ENCODE data around the gene FGF18. TPM values are rescaled to one million over a fixed set of nuclear protein-coding genes. Genes with fewer than 3 reads are reported as not detected.

The FGF18 gene
- polyA plus RNA-seq, 10 donors: 8.3 to 26.6 (median 18.1) TPM

DNA sequence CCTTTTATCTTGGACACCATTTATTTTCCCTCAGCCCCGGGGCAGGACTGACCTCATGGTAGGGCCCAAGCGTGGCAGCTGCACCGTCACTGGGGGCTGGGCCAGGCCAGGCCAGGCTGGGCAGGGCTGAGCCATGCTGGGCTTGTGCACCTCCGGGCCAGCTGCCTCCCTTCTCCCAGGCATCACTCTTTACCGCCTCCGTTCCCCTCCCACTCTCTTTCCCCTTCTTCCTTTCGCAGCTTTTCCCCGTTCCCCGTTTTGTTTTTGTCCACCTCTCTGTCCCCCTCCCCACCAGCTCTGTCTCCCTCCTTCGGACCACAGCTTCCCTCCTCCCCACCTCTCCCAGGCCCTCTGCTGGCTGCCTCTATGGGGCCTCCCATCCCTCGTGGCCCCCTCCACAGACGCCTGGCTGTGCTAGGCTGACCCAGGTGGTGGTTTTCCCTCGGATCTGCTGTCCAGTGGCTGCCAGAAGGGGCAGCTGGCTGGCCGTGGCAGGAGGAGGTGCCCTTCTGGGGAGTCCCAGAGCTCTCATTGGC is 17.9 kb downstream of the FGF18 start:
- DNase-seq: no peak

DNA sequence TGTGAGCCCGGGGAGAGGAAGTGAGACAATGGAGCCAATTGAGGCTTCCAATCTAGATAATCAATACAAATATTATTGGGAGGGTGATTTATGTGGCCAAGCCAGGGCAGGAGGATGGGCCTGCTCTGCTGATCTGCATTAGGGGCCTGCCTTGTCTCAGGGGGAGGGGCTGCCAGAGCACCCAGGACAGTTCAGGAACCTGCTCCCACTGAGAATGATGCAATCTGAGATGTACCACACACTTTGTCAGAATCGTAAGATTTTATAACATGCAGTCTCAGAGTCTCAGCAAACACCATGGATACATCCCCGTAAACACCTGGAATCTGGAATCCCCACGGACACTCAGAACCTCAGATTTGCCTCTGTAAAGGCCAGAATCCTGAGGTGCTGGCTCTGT is 19.3 kb downstream of the FGF18 start:
- DNase-seq: no peak

DNA sequence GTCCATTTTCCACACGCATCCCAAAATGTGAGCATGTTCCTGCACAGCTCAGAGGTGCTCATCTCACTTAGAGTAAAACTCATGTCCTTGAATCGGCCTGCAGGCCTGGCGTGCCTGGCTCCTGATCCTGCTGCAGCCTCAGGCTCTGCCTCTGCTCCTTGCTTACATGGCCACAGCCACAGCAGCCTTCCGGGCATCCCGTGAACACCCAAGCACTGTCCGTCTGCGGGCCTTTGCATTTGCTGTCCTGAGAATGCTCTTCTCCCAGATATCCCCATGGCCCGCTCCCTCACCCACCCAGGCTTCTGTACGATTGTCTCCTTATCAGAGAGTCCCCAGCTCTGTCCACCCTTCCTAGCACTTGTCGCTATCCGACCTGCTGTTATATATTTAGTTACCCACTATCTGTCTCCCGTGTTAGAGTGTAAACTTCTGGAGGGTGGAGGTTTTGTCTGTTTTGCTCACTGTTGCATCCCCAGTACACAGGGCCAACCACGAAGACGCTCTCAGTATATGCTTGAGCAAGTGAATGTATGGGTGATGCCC is 21.9 kb downstream of the FGF18 start:
- DNase-seq: no peak

DNA sequence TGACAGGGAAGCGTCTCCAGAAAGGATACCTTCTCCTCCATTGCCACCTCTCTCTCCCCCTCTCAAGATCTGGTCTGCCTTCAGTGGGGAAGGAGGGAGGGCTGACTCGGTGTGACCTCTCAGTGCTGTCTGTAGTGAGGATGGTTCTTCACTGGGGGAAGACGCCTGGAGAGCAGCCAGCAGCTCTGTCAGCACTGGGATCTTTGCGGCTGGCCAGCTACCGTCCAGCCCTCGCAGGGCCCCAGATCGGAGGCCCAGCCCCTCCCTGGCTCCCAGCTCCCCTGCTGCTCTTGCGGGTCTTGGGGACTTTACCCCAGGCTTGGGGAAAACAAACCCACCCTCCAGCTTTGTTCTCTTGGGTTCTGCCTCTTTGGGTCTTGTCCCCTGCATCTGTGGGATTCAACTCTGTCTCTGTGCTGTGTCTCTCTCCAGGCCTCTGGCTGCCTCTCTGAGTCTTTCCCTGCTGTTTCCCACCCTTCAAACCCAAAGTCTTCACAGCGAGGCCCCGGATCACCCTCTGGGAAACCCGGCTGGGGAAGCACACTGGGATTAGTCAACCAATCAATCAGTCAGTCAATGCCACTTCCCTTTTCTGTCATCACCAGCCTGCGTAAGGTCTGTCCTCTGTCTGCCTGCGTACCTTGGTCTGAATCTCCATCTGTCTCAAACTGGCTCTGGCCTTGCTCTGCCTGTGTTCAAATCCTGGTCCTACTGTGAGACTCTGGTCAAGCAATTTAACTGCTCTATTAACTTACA is 23.0 kb downstream of the FGF18 start:
- peak; percentile 36 to 84 (median 61) for DNase-seq

DNA sequence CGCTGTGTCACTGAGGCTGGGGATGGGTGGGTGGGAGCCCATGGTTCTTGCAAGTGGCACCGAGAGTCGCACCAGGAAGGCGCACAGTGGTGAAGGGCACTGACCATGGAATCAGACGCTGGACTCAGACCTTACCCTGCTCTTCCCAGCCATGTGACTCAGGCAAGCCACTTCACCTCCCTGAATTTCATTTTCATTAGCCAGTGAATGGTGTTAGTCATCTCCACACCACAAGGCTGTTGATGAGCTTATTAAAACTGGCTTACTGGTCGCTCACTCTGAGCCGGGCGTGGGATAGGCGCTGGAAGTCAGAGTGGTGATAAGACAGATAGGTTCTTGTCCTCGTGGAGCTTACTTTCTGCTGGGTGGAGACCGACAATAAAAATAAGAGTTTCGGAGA is 25.1 kb downstream of the FGF18 start:
- DNase-seq: no peak

DNA sequence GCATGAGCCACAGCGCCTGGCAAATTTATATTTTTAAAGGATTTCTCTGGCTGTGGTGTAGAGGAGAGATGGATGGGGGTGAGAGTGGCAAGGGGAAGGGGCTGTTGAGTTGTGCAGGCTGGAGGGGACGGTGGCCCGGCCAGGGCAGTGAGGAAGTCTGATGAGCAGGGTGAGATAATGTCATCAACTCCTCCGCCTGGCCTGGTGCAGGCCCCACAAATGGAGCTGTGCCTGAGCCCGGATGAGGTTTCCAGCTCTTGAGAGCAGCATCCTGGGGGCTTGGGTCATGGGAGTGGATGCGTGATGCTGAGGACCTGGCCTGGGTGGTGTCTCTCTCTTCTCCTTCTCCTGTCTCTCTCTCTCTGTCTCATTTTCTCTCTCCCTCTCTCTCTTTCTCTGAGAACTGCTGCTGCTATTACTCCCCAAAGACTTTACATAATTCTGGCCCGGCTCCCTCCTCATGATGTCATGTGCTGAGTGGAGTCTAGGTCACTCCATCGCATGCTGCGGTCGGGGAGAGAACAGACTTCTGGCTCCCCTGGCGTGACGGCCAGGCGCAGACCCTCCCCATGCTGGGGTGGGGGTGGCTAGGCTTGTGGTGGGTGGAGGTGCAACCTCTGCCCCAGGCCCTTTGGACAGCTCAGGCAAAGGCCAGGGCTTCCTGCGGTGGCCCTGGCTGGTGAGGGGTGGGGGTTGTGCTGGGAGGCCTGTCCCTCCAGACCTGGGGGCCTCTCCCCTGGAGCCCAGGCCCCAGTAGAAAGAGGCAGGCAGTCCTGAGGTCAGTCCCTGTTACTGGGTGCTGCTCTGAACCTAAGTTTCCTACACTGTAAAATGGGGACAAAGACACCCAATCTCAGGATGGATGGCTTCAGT is 26.4 kb downstream of the FGF18 start:
- DNase-seq: peak; percentile 77 to 95 (median 90)

DNA sequence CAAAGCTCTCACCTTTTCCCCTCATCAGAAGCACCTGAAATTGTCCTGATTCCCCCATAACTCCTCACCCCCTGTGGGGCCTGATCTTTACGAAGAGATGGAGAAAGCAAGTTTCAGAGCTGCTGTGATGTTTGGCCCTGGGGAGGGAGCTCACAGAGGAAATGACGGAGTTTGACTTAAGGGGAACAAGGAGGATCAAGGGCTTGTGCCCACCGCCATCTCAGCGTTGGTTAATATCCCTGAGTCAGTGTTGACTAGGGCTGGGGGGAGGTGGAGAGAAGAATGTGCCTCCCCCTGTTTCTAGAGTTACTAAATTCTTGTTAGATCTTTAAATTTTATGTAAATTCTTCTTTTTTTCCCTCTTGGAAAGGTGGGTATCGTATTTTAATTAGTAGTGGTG is 27.8 kb downstream of the FGF18 start:
- peak in 1 of 3 donors; percentile 18 for DNase-seq

DNA sequence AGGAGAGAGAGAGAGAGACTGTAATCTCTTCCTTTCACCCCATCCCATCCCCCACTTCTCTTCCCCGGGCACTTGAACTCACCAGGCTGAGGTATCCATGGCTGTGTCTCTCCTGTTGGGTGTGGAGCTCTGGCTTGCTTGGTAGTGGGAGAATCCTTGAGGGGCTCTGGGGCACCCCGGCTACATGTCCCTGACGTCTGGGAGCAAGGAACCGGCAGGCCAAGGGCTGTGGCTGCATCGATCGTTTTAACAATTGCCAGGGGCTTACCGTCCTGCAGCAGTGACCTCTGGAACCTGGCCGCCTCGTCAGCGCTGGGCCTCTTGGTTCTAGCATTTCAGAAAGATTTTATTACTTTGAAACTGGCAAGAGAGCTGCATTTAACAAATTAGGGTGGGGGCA is 30.0 kb downstream of the FGF18 start:
- no peak for DNase-seq

DNA sequence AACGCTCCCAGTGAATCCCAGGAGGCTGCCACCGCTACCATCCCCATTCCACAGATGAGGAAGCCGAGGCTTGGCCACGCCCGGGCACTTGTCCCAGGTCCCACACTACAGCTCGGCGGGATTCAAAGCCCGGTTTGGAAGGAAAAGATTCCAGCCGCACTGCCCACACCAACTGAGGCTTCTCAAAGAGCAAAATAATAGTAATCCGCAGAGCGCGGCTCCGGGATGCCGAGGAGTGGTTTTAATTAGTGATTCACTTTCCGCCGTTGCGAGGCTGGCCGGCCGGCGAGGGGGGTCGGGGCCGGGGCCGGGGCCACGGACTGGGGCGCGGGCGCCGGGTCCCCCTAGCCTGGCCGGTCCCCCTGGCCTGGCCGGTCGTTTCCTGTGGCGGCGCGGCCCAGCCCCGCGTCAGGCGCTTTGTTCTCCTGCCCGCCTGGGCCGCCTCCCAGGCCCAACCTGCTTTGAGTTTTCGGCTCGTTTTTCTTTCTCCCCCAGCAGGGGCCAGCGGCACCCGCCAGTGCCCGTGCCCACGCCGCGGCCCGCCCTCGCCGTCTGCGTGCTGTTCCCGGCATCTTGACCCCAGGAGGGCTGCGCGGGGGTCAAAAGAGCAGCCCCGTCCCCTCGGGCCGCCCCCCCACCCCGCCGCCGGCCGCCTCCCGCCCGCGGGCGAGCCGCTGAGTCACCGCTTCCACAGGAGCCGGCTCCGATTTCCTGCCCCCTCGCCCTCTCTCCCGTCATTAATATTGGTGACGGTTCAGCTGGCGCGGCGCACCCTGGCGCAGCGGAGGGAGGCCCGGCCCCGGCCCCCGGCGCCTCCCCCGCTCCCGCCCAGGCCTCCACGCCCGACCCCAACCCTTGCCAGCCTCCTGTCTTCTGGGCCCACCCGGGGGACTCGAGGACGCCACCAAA is 31.2 kb downstream of the FGF18 start:
- DNase-seq: peak; percentile 59 to 80 (median 75)

DNA sequence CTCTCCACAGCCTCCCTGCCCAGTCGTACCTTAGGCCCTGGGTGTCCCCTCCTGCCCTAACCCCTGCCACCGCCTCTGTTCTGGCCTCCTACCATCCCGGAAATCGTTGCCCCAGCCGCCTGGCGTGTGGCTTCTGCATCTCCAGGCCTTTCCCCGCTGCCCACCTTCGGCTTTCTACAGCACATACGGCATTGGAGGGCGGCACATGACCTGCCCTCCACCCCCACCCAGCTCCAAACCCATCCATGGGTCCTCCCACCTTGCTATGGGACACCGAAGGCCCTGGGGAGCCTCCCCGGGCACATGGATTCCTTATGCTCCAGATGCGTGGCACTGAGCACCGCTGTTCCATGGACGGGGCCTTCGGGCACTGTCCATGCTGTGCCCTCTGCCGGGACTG is 32.0 kb downstream of the FGF18 start:
- no peak for DNase-seq

DNA sequence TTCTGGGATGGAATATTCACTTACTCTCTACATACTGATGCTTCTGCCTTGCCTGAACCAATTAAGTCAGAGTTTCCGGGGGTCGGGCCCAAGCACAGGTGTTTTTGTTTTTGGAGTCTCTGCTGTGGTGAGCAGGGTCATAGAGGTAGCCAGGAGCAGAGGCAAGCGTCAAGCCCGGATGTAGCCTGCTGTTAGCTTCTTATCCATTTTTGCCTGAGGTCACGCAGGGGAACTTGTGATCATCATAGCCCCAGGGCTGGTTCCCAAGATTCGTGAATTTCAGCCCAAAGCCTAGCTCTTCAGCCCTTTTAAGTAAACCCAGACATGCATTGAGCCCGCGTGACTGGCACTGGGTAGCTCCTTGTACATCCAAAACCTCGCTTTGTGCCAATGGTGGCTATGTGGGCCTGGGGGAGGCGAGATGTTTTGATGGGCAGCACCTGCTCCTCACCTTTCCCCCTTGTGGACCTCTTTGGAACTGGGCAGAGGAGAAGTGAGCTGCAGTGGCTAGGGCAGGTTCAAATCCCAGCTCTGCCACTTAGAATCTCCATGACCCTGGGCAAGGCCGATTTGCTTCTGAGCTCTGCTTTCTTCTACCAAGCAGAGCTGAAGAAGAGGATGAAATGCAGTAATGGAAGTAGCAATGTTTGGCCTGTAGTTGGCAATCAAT is 33.7 kb downstream of the FGF18 start:
- DNase-seq: no peak

DNA sequence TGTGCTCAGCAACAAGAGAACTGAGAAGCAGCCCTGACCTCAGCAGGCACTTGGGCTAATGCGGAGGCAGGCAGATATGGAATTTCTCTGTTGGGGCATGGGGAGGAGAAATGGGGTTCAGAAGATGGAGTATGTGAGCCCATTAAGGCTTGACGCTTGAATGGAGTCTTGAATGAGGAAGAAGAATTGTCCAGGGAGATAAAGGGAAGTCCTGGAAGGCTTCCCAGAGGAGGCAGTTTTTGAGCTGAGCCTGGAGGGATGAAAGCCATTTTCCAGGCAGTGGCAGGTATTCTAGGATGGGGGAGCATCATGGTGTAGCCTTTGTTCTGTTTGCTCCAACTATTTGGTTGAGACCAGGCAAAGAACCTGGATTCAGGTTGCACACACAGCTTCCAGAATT is 34.5 kb downstream of the FGF18 start:
- DNase-seq: no peak

DNA sequence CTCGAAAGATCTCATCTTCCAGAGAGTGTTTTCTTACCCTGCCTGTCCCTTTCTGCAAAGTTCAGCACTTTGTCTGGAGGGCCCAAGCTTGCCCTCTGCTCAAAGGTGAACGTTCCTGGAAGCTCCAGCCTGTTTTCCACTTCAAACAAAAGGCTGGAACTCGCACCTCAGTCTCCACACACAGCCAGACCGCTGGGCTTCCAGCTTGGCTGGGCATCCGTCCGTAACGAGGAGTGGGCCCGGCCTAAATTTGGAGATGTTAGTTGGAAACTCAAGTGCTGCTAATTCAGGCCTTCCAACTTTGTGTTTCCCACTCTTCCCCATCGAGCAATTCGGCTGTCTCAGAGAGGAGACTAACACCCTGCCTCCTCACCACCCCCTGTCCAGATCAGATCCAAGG is 35.1 kb downstream of the FGF18 start:
- peak in 2 of 3 donors; percentile 60 to 61 for DNase-seq

DNA sequence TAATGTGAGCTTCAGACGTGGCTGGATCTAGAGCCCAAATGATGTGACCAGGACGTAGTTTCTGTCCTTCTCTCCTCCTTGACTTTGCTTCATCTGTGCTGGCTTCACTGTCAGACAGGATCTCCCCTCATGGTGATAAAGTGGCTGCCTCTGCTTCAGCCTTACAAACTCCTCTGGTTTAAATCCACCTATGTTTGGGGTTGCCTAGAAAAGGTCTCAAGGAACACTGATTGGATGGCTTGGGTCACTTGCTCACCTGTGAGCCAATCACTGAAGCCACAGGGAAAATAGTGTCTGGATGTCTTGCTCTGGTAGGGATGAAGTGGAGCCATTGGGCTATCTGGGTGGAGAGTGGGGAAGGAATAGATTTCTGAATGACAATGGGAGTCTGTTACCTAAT is 36.1 kb downstream of the FGF18 start:
- DNase-seq: no peak

DNA sequence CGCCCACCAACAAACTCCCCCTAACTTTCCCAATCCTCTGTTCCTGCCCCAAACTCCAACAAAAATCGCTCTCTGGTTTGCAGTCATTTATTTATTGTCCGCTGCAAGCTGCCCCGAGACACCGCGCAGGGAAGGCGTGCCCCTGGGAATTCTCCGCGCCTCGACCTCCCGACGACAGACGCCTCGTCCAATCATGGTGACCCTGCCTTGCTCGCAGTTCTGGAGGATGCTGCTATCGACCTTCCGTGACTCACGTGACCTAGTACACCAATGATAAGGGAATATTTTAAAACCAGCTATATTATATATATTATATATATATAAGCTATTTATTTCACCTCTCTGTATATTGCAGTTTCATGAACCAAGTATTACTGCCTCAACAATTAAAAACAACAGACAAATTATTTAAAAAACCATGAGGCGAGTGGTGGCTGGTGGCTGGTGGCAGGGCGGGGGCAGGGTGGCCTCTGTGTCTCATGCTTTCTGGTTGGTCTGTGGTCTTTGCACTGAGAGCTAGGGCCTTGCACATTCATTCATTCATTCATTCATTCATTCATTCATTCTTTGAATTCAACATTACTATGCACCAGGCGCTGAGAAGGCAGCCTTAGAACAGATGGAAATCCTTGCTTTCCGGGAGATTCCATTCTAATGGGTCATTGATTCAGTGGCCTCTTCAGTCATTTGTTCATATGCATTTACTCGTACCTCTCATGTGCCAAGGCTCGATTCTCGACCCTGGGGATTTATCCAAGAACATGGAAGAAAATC is 37.9 kb downstream of the FGF18 start:
- no peak for DNase-seq

DNA sequence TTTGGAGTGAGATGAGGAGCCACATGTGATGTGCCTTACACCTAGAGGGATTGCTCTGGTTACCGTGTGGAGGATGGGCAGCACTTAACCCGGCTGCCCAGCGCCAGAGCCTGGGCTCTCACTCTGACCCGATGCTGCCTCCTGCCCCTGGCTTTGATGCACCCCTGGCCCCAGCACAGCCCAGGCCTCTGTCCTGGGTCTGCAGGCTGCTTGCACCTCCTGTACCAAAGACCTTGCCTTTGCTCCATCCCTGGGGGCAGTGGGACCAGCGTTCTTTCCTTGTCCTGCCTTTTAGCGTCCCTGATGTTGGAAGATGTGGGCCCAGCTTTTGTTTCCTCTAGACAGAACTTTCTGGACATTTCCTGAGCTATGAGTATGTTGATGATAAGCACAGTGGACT is 40.4 kb downstream of the FGF18 start:
- no peak for DNase-seq

DNA sequence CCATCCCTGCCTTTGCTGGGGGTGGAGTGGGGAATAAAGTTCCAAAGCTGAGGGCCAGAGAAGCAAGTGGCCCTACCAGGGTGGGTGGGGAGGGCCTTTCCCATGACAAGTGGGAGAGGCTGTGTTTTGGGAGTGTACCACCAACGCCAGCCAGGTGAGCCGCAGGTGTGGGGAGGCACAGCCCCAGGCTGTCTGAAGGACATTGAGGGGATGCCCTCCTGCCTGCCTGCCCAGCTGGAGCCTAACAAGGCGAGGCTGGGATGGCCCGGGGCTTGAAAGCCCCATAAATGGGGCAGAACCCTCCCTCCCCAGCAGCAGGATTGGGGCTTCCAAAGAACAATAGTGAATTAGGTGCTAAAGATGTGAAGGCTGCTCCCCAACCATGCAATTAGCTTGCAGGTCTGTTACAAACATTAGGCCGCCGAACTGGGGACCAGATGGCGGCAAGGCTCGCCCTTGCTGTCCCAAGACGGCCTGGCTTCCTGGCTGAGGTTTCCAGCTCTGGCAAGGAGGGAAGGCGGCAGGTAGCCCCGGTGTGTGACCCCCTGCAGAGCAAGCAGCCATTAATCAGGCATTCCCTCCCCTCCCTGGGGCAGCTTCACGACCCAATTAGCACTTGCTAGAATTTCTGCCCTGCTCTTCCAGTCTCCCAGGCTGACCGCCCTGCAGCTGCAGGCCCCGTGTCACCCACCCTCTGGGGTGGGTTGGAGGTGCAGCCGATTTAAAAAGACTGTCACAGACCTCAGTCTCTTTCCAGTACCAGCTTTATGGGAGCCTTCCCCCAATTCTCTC is 42.9 kb downstream of the FGF18 start:
- no peak for DNase-seq

DNA sequence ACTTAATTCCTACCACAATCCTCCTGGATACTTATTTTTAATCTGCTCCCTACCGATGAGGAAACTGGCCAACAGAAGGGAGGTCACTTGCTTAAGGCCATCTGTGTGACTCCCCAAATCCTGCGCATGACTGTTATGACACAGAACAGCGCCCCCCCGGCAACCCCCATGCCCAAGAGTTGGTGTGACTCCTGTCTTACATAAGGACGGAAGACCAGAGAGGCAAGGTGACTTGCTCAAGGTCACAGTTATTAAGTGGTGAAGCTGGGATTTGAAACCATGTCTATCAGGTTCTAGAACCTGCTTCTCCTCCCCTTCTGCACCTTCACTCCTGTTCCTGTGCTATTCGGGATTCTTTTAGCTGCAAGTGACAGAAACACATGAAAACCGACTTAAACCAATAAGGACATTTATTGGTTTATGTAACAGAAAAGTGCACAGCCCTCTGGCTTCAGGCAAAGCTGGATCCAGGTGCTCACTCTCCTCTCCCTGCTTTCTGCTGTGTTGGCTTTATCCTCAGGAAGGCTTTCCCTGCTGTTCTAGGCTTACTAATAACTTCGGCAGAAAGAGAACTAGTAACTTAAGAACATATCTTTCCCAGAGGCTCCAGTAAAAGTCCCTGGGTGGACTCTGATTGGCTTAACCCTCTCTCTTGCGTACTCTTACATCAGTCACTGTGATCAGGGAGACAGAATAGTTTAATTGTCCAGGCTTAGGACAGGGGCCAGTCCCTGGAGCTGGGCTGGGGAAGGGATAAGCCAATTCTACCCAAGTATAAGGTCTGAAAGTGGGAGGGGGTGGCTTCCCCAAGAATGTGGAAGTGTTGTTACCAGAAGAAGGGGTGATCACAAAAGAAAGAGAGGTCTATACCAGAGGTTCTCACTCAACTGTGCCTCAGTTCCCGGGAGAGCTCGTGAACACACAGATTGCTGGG is 43.7 kb downstream of the FGF18 start:
- DNase-seq: no peak
